Esophagus squamous epithelium (tissue), 4 donors: ENCODE results near the gene SFMBT2.

Experiments
- CTCF ChIP-seq, 6 experiments: fragments of 450-650 bp in 4 of 6; fragments of 200-600 bp in 2 of 6; sonication (generic) in 2 of 6; IDR thresholded peaks; one replicate each; pipeline ENCODE4 v1.5.1; 2016 to 2019; ENCODE audit warnings: antibody characterized with exemption in 6 of 6, mild to moderate bottlenecking in 4 of 6, moderate library complexity in 4 of 6
- POLR2A ChIP-seq, 4 donors: fragments of 450-650 bp; IDR thresholded peaks; one replicate each; pipeline ENCODE4 v1.6.1; 2017; ENCODE audit warnings: antibody characterized with exemption in 4 of 4, mild to moderate bottlenecking in 4 of 4, moderate library complexity in 3 of 4

- TF ChIP-seq CTCF (IDR thresholded peaks at IDR 0.05) (no peak), POLR2A (IDR thresholded peaks at IDR 0.05) (no peak)
These were observed 127.6 kb downstream of the SFMBT2 start for GRCh38 chr10:7283246-7283645.
